Panc1 (cell line): ENCODE data around the gene LRRC8C. TPM values are rescaled to one million over a fixed set of nuclear protein-coding genes. Genes with fewer than 3 reads are reported as not detected.

Source experiments
- ATAC-seq: fragments of 200-7000 bp; cut with Tn5 transposase; 2 replicates; pipeline ENCODE4 v1.9.1; 2020; ENCODE audit warnings: mild to moderate bottlenecking, moderate library complexity
- BruUV-seq: library from RNA; stranded (reverse); fragments of 400-500 nt; replicated peaks from 2 replicates; lab custom pipeline; 2021; lab: Mats Ljungman, UMichigan
- CTCF ChIA-PET: fragments of 300-600 bp; sonication (Branson Sonifier 250); formaldehyde crosslinking; loops from one replicate; lab custom pipeline; 2022; ENCODE audit warnings: antibody characterized with exemption; lab: Charles Lee
- POLR2A ChIA-PET: fragments of 300-600 bp; sonication (Branson Sonifier 250); formaldehyde crosslinking; loops from one replicate; lab custom pipeline; 2022; ENCODE audit warnings: antibody characterized with exemption; lab: Charles Lee
- DNase-seq: peaks from one replicate; pipeline ENCODE4 v3.0.0-alpha.2; 2010; ENCODE audit warnings: low read depth, low spot score
- H3K27ac ChIP-seq: 2 replicates; pipeline ENCODE4 v1.5.1; 2011; ENCODE audit warnings: mild to moderate bottlenecking, low read length, inconsistent platforms
- H3K27me3 ChIP-seq: fragments of 200-500 bp; sonication (Bioruptor generic); 2 replicates; pipeline ENCODE4 v1.6.0; 2014; ENCODE audit warnings: low read length, inconsistent platforms; ENCODE audit not compliant: control insufficient read depth, insufficient read depth
- H3K36me3 ChIP-seq: fragments of 200-500 bp; sonication (Bioruptor generic); 2 replicates; pipeline ENCODE4 v1.5.1; 2014; ENCODE audit warnings: inconsistent platforms, mild to moderate bottlenecking, low read length, moderate library complexity; ENCODE audit not compliant: control insufficient read depth, insufficient read depth
- H3K4me1 ChIP-seq: 2 replicates; pipeline ENCODE4 v1.5.1; 2011; ENCODE audit warnings: inconsistent platforms, mild to moderate bottlenecking, low read length, moderate library complexity; ENCODE audit not compliant: control insufficient read depth, insufficient read depth
- H3K4me3 ChIP-seq, 2 experiments: 2 replicates each; pipeline ENCODE4 v1.5.1; 2011 to 2012; ENCODE audit warnings: low read depth in 2 of 2, low read length in 2 of 2, mild to moderate bottlenecking in 2 of 2, inconsistent platforms in 1 of 2, moderate library complexity in 1 of 2
- H3K9me3 ChIP-seq: fragments of 200-500 bp; sonication (Bioruptor generic); 2 replicates; pipeline ENCODE4 v1.5.1; 2014; ENCODE audit warnings: low read depth, mild to moderate bottlenecking, inconsistent platforms, low read length, moderate library complexity; ENCODE audit not compliant: control insufficient read depth, insufficient read depth
- POLR2AphosphoS5 ChIP-seq: IDR thresholded peaks from 2 replicates; pipeline ENCODE4 v1.6.1; 2012; ENCODE audit warnings: mild to moderate bottlenecking, low read depth, low read length, moderate library complexity
- SIN3A ChIP-seq: IDR thresholded peaks from 2 replicates; pipeline ENCODE4 v1.6.1; 2012; ENCODE audit warnings: low read depth, mild to moderate bottlenecking, low read length, moderate library complexity, borderline replicate concordance; ENCODE audit not compliant: insufficient read depth
- TCF7L2 ChIP-seq: IDR thresholded peaks from 2 replicates; pipeline ENCODE4 v1.6.1; 2011; ENCODE audit warnings: mild to moderate bottlenecking, low read depth, low read length, inconsistent platforms
- in situ Hi-C: cut with HindIII; loops from 2 replicates; pipeline ENCODE4 v1.10.0; 2016; ENCODE audit warnings: low sequenced_read_pairs, low pct_unique_long_range_greater_than_20kb
- intact Hi-C: fragments of 100-400 bp; cut with micrococcal nuclease; formaldehyde crosslinking; loops from one replicate; pipeline ENCODE4 v1.10.0; 2022; ENCODE audit not compliant: unreplicated experiment
- total RNA-seq: library from RNA; stranded (reverse); gene quantifications from one replicate; pipeline ENCODE4 v1.2.1, GENCODE V29; 2021; ENCODE audit not compliant: unreplicated experiment
- TF ChIP-seq, protein P1 (sequence below): fragments of 450-650 bp; IDR thresholded peaks from 2 replicates; pipeline ENCODE4 v1.5.1; 2017; ENCODE audit warnings: mild to moderate bottlenecking
- TF ChIP-seq, protein P2 (sequence below), 2 experiments: IDR thresholded peaks; 2 replicates each; pipeline ENCODE4 v1.6.1; 2011 to 2012; ENCODE audit warnings: low read depth in 2 of 2, control low read depth in 1 of 2, low read length in 1 of 2, mild to moderate bottlenecking in 1 of 2, moderate library complexity in 1 of 2; ENCODE audit not compliant: insufficient read depth in 1 of 2

LRRC8C gene
- total RNA-seq, 1 experiment from 2014 or later, result 17.1 TPM

DNA sequence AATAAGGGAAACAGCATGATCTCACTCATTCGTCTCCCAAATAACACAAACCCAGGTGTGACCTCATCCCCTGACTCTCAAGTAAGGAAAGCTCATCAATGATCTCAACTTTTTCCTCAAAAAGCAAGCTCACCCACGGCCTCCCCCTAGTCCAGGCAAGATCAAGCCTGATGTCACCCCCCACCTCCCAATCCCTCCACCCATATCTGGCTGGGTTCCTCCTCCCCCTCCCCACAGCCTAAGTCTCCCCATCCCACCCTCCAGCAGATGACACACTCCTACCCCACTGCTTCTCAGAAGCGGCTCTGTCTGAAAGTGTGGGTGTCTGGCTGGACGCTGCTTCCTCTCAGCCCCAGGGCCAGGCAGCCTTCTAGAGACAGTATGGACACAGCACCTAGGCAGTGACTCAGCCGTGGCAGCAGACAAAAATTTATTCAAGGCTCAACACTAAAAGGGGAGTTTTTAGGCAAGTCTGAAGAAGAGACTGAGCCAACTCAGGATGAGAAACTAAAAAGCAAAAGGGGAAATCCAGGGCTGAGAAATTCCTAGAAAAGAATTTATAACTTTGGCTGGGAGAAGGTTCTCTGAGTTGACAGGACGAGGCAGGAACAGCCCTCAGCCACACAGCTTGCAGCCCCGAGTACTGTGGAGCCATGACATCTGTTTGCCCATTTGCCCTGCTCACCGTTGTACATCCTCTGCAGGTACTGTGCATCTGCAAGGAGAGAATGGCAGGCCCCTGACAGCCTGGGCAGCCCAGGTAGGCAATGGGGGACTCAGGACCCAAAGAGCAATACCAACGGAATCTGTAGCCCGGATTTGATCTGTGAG lies 106.3 kb downstream of the LRRC8C start:
- H3K27ac ChIP-seq, result no peak overlapping the region
- no peaks in the 10 kb centered on the region for H3K4me1 ChIP-seq
- no peaks in the 10 kb centered on the region for H3K9me3 ChIP-seq
- no TSS peak for BruUV-seq
- DNase-seq, result no peak
- intact Hi-C loops, result no loop called here
- CTCF ChIA-PET, result no interaction called here
- in situ Hi-C loops, result no loop called here
- TF ChIP-seq SIN3A (no peak), POLR2AphosphoS5 (no peak), TCF7L2 (no peak)
- TF ChIP-seq, protein P1, sequence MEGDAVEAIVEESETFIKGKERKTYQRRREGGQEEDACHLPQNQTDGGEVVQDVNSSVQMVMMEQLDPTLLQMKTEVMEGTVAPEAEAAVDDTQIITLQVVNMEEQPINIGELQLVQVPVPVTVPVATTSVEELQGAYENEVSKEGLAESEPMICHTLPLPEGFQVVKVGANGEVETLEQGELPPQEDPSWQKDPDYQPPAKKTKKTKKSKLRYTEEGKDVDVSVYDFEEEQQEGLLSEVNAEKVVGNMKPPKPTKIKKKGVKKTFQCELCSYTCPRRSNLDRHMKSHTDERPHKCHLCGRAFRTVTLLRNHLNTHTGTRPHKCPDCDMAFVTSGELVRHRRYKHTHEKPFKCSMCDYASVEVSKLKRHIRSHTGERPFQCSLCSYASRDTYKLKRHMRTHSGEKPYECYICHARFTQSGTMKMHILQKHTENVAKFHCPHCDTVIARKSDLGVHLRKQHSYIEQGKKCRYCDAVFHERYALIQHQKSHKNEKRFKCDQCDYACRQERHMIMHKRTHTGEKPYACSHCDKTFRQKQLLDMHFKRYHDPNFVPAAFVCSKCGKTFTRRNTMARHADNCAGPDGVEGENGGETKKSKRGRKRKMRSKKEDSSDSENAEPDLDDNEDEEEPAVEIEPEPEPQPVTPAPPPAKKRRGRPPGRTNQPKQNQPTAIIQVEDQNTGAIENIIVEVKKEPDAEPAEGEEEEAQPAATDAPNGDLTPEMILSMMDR, result no peak
- TF ChIP-seq, protein P2, sequence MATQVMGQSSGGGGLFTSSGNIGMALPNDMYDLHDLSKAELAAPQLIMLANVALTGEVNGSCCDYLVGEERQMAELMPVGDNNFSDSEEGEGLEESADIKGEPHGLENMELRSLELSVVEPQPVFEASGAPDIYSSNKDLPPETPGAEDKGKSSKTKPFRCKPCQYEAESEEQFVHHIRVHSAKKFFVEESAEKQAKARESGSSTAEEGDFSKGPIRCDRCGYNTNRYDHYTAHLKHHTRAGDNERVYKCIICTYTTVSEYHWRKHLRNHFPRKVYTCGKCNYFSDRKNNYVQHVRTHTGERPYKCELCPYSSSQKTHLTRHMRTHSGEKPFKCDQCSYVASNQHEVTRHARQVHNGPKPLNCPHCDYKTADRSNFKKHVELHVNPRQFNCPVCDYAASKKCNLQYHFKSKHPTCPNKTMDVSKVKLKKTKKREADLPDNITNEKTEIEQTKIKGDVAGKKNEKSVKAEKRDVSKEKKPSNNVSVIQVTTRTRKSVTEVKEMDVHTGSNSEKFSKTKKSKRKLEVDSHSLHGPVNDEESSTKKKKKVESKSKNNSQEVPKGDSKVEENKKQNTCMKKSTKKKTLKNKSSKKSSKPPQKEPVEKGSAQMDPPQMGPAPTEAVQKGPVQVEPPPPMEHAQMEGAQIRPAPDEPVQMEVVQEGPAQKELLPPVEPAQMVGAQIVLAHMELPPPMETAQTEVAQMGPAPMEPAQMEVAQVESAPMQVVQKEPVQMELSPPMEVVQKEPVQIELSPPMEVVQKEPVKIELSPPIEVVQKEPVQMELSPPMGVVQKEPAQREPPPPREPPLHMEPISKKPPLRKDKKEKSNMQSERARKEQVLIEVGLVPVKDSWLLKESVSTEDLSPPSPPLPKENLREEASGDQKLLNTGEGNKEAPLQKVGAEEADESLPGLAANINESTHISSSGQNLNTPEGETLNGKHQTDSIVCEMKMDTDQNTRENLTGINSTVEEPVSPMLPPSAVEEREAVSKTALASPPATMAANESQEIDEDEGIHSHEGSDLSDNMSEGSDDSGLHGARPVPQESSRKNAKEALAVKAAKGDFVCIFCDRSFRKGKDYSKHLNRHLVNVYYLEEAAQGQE (IDR thresholded peaks at IDR 0.05; ENCODE audit: insufficient read depth in 1 of 2, low read depth in 2 of 2, low read length in 1 of 2), result no peak
- POLR2A ChIA-PET, result no interaction called here
- ATAC-seq, result no peak; the same call in 1 of the 2 replicates
- no peaks in the 10 kb centered on the region for H3K36me3 ChIP-seq
- H3K27me3 ChIP-seq, result no peaks in the 10 kb centered on the region; the same call in 1 of the 2 replicates
- H3K4me3 ChIP-seq, result no peak overlapping the region

DNA sequence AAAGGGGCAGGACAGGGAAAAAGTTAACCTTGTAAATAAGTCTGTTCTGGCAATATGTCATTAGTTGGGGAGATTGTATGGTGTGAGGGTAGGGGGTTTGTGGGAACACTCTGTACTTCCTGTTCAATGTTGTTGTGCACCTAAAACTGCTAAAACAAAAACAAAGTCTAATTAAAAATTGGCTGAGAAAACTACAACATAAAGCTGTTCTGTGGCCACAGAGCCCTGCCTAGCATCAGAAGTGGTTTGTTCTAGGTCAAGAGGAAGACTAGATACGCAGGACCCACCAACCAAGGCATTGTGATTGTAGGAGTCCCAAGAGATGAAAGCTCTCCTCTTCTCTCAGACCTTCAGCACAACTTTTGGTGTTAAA lies 106.9 kb downstream of the LRRC8C start:
- H3K27me3 ChIP-seq, result no peaks in the 10 kb centered on the region; the same call in 1 of the 2 replicates
- no peak overlapping the region for H3K4me3 ChIP-seq
- in situ Hi-C loops (no loop called here), intact Hi-C loops (no loop called here)
- BruUV-seq, result no TSS peak
- CTCF ChIA-PET, result no interaction called here
- no peaks in the 10 kb centered on the region for H3K36me3 ChIP-seq
- POLR2A ChIA-PET, result no interaction called here
- no peak for ATAC-seq
- no peaks in the 10 kb centered on the region for H3K4me1 ChIP-seq
- no peaks in the 10 kb centered on the region for H3K9me3 ChIP-seq
- DNase-seq, result no peak
- H3K27ac ChIP-seq, result no peak overlapping the region
- TF ChIP-seq TCF7L2, result no peak
- TF ChIP-seq, protein P2 (IDR thresholded peaks at IDR 0.05; ENCODE audit: insufficient read depth in 1 of 2, low read depth in 2 of 2, low read length in 1 of 2), result no peak
- TF ChIP-seq SIN3A, result no peak
- TF ChIP-seq, protein P1, result no peak
- no peak for TF ChIP-seq POLR2AphosphoS5
